CD8-positive, alpha-beta memory T cell (primary cell): ENCODE results near the gene SPACDR. TPM values are rescaled to one million over a fixed set of nuclear protein-coding genes. Genes with fewer than 3 reads are reported as not detected.

Experiments used
- CTCF ChIA-PET: fragments of 350-600 bp; sonication (Branson Sonifier 250); formaldehyde crosslinking; loops from one replicate; lab custom pipeline; 2021; ENCODE audit warnings: antibody characterized with exemption; lab: Charles Lee
- POLR2A ChIA-PET: fragments of 350-600 bp; sonication (Branson Sonifier 250); formaldehyde crosslinking; loops from one replicate; lab custom pipeline; 2021; ENCODE audit warnings: antibody characterized with exemption; lab: Charles Lee
- DNase-seq, 5 donors: peaks; one replicate each; pipeline versions ENCODE4 v3.0.0 to v3.0.0-alpha.2; 2020 to 2022; ENCODE audit warnings: mixed read lengths in 1 of 5
- H3K27ac ChIP-seq: one replicate; pipeline ENCODE4 v1.7.0; 2013; ENCODE audit warnings: low read depth, mild to moderate bottlenecking, low read length, moderate library complexity
- H3K27me3 ChIP-seq: 2 replicates; pipeline ENCODE4 v1.7.0; 2013; ENCODE audit warnings: low read length, mild to moderate bottlenecking; ENCODE audit not compliant: insufficient read depth, poor library complexity, severe bottlenecking
- H3K36me3 ChIP-seq: 2 replicates; pipeline ENCODE4 v1.7.0; 2013; ENCODE audit warnings: mild to moderate bottlenecking, low read length, moderate library complexity; ENCODE audit not compliant: insufficient read depth
- H3K4me1 ChIP-seq: 2 replicates; pipeline ENCODE4 v1.7.0; 2013; ENCODE audit warnings: mild to moderate bottlenecking, low read length, moderate library complexity; ENCODE audit not compliant: insufficient read depth
- H3K4me3 ChIP-seq: 2 replicates; pipeline ENCODE4 v1.7.0; 2013; ENCODE audit warnings: mild to moderate bottlenecking, low read length
- H3K9me3 ChIP-seq: 2 replicates; pipeline ENCODE4 v1.7.0; 2013; ENCODE audit warnings: mild to moderate bottlenecking, low read length
- H3K27ac Mint-ChIP-seq, 8 donors: one replicate each; pipeline ENCODE4 v1.8.0; 2020 to 2021; ENCODE audit warnings: mixed read lengths in 8 of 8, mild to moderate bottlenecking in 6 of 8, inconsistent platforms in 3 of 8, moderate library complexity in 3 of 8
- H3K27me3 Mint-ChIP-seq, 2 donors: one replicate each; pipeline ENCODE4 v1.8.0; 2020 to 2021; ENCODE audit warnings: mixed read lengths in 2 of 2, mild to moderate bottlenecking in 1 of 2, moderate library complexity in 1 of 2
- H3K36me3 Mint-ChIP-seq, 3 donors: one replicate each; pipeline ENCODE4 v1.8.0; 2020 to 2021; ENCODE audit warnings: mixed read lengths in 3 of 3, inconsistent platforms in 1 of 3, mild to moderate bottlenecking in 1 of 3
- H3K4me1 Mint-ChIP-seq, 3 donors: one replicate each; pipeline ENCODE4 v1.8.0; 2020 to 2021; ENCODE audit warnings: mixed read lengths in 3 of 3, inconsistent platforms in 1 of 3, mild to moderate bottlenecking in 1 of 3
- H3K4me3 Mint-ChIP-seq, 7 donors: one replicate each; pipeline ENCODE4 v1.8.0; 2020 to 2021; ENCODE audit warnings: mixed read lengths in 7 of 7, mild to moderate bottlenecking in 6 of 7, moderate library complexity in 4 of 7, inconsistent platforms in 2 of 7
- H3K9me3 Mint-ChIP-seq, 5 donors: one replicate each; pipeline ENCODE4 v1.8.0; 2020 to 2022; ENCODE audit warnings: mixed read lengths in 5 of 5, mild to moderate bottlenecking in 3 of 5, moderate library complexity in 2 of 5, inconsistent platforms in 1 of 5
- polyA plus RNA-seq: library from polyadenylated mRNA; unstranded; fragments of 300-500 nt; fragmentation: Illumina TruSeq; gene quantifications from one replicate; pipeline ENCODE4 v1.2.3, GENCODE V29; 2021
- total RNA-seq, 2 experiments: library from RNA; stranded (reverse); gene quantifications; one replicate each; pipeline ENCODE4 v1.2.3, GENCODE V29; 2021

SPACDR gene
- total and polyA plus RNA-seq, 3 experiments from 2014 or later: 0.56 to 1.7 (median 1.00) TPM

DNA sequence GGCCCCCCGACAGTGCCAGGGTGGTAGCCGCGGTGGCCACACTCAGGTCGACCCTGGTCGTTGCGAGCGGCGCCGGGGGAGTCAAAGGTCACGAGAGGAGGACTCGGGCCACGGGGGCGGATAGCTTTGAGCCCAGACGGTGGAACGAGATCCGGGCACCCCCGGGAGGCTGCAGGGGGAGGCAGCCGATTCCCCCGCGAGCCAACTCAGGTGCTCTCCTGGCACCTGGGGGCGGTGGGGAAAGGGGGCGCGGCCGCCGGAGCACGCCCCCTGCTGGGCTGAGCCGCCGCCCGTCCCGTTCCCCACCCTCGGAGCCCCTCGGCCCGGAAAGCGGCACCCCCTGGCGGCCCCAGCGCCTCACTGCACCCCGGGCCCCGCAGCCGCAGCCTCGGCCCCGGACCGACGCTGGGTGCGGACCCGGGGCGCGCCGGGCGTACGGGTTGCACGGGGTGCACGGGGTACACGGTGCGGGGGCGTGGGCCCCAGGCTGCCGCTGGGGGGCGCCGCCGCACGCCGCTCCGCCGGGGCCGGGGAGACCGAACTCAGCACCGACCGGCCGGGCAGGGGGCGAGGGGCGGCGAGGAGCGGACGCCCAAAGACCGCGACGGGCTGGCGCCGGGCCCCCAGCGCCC lies 19.1 kb upstream of the SPACDR start:
- Mint-ChIP-seq H3K36me3 (peaks cover 0 to 5% (median under 1%) of the 10 kb centered on the region in 3 donors), H3K4me3 (peak overlapping the region; percentile 74 to 93 (median 82)), H3K27me3 (peaks cover 0 to under 1% of the 10 kb centered on the region in 2 donors), H3K4me1 (peaks cover 17 to 28% (median 20%) of the 10 kb centered on the region in 3 donors), H3K27ac (peak overlapping the region in 4 of 8 donors; percentile 4 to 75 (median 26)), H3K9me3 (peaks cover 0 to under 1% (median 0%) of the 10 kb centered on the region in 5 donors)
- Histone ChIP-seq H3K4me1 (peaks cover 19% of the 10 kb centered on the region), H3K9me3 (no peaks in the 10 kb centered on the region), H3K4me3 (peak overlapping the region; percentile 66), H3K27ac (peak overlapping the region; percentile 39), H3K36me3 (no peaks in the 10 kb centered on the region), H3K27me3 (no peaks in the 10 kb centered on the region)
- peak; percentile 77 to 85 (median 79) for DNase-seq
- POLR2A ChIA-PET: interaction anchor here (0.6 to 1.2 kb wide), 2 partner anchors 10 to 53 kb away, joined by 3 to 4 read pairs; partner anchors contain the start of gene MEPCE
- CTCF ChIA-PET: interaction anchor here (0.9 to 10.7 kb wide), 23 partner anchors 9 to 222 kb away, joined by 3 to 174 read pairs (median 5); partner anchors contain the start of genes AGFG2, FBXO24, LRCH4 and MEPCE

DNA sequence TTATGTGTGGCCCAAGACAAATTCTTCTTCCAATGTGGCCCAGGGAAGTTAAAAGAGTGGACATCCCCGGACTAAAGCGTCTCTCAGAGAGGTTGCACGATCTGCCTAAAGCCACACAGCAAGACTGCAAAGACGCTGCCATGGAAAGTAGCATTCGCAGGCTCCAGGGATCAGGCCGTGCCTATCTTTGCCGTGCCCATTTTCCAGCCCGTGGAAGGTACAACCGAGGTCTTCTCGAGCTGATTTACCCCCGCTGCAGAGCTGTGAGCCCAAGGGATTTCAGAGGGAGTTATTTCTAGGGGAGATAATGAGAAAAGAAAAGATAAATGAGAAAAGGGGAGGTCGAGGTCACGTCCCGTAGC lies 18.6 kb upstream of the SPACDR start:
- POLR2A ChIA-PET: interaction anchor here (0.6 to 1.2 kb wide), 3 partner anchors 11 to 53 kb away, joined by 3 to 4 read pairs (median 3); partner anchors contain the start of gene MEPCE
- CTCF ChIA-PET: interaction anchor here (0.9 to 10.7 kb wide), 23 partner anchors 9 to 223 kb away, joined by 3 to 174 read pairs (median 5); partner anchors contain the start of genes AGFG2, FBXO24, LRCH4 and MEPCE
- peaks cover 0 to 2% (median 0%) of the 10 kb centered on the region in 5 donors for H3K9me3 Mint-ChIP-seq
- Histone ChIP-seq H3K4me1 (peaks cover 19% of the 10 kb centered on the region), H3K4me3 (peak overlapping the region; percentile 66), H3K9me3 (no peaks in the 10 kb centered on the region), H3K27me3 (no peaks in the 10 kb centered on the region), H3K27ac (peak overlapping the region; percentile 39), H3K36me3 (no peaks in the 10 kb centered on the region)
- peak overlapping the region in 5 of 8 donors; percentile 4 to 75 (median 30) for H3K27ac Mint-ChIP-seq
- H3K4me1 Mint-ChIP-seq: peaks cover 17 to 28% (median 20%) of the 10 kb centered on the region in 3 donors
- no peak for DNase-seq
- peaks cover 0 to 3% of the 10 kb centered on the region in 2 donors for H3K27me3 Mint-ChIP-seq
- peak overlapping the region; percentile 74 to 93 (median 82) for H3K4me3 Mint-ChIP-seq
- H3K36me3 Mint-ChIP-seq: peaks cover 0 to 9% (median 2%) of the 10 kb centered on the region in 3 donors

DNA sequence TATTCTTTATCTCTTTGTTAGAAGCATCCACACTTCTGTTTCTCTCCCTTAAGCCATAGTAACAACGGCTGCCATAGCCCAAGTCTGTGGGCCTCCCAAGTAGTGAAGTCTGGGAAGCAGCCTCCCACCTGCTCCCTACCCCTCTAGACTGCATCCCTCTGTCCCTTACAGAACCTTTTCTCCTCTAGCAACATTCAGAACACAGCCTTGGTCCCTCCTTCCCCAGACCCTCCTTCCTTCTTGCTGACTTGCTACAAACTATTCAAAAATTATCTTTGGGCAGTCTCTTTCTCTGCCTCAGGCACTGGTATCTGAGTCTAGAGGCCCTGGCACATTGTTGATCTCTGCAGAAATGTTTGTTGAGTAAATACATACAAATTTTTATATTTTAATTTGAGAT lies 17.4 kb upstream of the SPACDR start:
- no peaks in the 10 kb centered on the region for H3K9me3 ChIP-seq
- H3K4me3 ChIP-seq: no peak overlapping the region
- peaks cover 27% of the 10 kb centered on the region for H3K4me1 ChIP-seq
- Mint-ChIP-seq H3K27ac (peak overlapping the region in 1 of 8 donors; percentile 37), H3K4me1 (peaks cover 22 to 35% (median 27%) of the 10 kb centered on the region in 3 donors), H3K9me3 (peaks cover 0 to 2% (median 0%) of the 10 kb centered on the region in 5 donors), H3K27me3 (peaks cover 0 to 4% of the 10 kb centered on the region in 2 donors), H3K4me3 (peak overlapping the region in 5 of 7 donors; percentile 54 to 76 (median 59)), H3K36me3 (peaks cover 4 to 16% (median 4%) of the 10 kb centered on the region in 3 donors)
- ChIA-PET CTCF (interaction anchor here (1.0 to 10.7 kb wide), 8 partner anchors 12 to 78 kb away, joined by 3 to 174 read pairs (median 8); no protein-coding TSS in a partner anchor), POLR2A (no interaction called here)
- H3K27me3 ChIP-seq: no peaks in the 10 kb centered on the region
- H3K36me3 ChIP-seq: peaks cover 4% of the 10 kb centered on the region
- H3K27ac ChIP-seq: no peak overlapping the region
- no peak for DNase-seq

DNA sequence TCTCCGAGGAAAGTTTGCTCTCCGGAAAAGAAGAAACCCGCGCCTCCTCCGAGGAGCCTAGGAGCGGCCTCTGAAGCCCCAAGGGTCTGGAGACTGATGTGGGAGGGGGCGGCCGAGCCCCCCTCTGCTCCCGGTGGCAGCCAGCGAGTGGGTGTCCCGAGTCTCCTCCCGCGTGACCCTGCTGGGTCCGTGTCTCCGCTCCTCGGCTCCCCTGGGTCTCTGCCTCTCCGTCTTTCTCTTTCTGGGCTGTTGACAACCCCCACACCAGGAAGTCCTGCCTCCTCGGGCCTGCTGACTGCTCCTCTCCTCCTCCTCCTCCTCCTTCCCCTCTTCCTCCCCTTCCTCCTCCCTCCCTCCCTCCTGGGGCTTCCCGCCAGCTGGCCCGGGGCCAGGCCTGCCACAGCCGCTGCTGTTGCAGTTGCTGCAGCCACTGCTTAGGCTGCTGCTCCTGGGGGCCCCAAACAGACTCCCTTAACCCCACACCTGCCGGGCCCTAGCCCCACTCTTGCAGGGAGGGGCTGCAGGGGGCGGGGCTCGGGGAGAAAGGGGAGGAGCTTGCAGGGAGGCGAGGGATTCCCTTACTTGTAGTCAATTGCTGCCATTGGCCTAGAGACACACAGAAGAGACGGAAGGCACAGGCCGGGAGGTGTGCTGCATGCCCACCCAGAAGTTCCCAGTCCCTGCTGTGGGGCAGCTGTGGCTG lies 15.0 kb upstream of the SPACDR start, which contains the start of gene TSC22D4:
TSS of gene TSC22D4 (minus strand) at position 257 of the 703 bp plus-strand sequence. CDS start 1,176 bp downstream, outside the sequence.
- H3K27me3 Mint-ChIP-seq: peaks cover 0 to 6% of the 10 kb centered on the region in 2 donors
- H3K9me3 ChIP-seq: no peaks in the 10 kb centered on the region
- H3K4me1 Mint-ChIP-seq: peaks cover 31 to 50% (median 47%) of the 10 kb centered on the region in 3 donors
- ChIA-PET POLR2A (interaction anchor here (0.6 to 2.3 kb wide), 14 partner anchors 14 to 563 kb away, joined by 3 to 15 read pairs (median 4); partner anchors contain the start of genes AGFG2, FBXO24, LRCH4 and MEPCE), CTCF (interaction anchor here (1.0 to 10.7 kb wide), 9 partner anchors 10 to 373 kb away, joined by 3 to 174 read pairs (median 4); partner anchors contain the start of gene SLC12A9)
- peak within 1 kb of the TSS; percentile 87 to 100 (median 94) for H3K27ac Mint-ChIP-seq
- H3K27me3 ChIP-seq: no peaks in the 10 kb centered on the region
- peak within 1 kb of the TSS; percentile 66 for H3K4me3 ChIP-seq
- H3K4me3 Mint-ChIP-seq: peak within 1 kb of the TSS; percentile 93 to 100 (median 99)
- H3K27ac ChIP-seq: peak within 1 kb of the TSS; percentile 90
- peaks cover 50% of the 10 kb centered on the region for H3K4me1 ChIP-seq
- H3K9me3 Mint-ChIP-seq: peaks cover 0 to 2% (median 0%) of the 10 kb centered on the region in 5 donors
- H3K36me3 ChIP-seq: peaks cover 22% of the 10 kb centered on the region
- peak; percentile 88 to 97 (median 93) for DNase-seq
- peaks cover 4 to 37% (median 5%) of the 10 kb centered on the region in 3 donors for H3K36me3 Mint-ChIP-seq

DNA sequence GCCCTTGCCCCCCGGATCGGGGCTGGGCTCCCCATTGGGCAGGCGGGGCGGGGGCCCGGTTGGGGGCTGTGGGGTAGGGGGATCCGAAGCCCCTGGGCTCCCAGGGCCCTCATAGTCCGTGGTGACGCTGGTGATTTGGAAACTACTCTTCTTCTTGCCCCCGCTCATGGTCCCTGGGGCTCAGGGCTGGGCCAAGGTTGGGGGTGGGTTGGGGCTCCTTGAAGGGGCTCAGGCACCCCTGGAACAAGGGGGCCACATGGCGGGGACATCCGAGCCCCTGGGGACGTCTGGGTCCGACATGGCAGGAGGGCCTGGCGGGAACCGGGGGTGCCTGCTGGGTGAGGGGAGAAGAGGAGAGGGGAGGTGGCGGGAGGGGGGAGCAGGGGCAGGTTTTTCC lies 13.8 kb upstream of the SPACDR start:
- Mint-ChIP-seq H3K4me3 (peak overlapping the region; percentile 93 to 100 (median 99)), H3K9me3 (peaks cover 0 to 2% (median 0%) of the 10 kb centered on the region in 5 donors), H3K27me3 (peaks cover 0 to 6% of the 10 kb centered on the region in 2 donors), H3K36me3 (peaks cover 4 to 49% (median 5%) of the 10 kb centered on the region in 3 donors), H3K27ac (peak overlapping the region; percentile 73 to 100 (median 94)), H3K4me1 (peaks cover 38 to 58% (median 56%) of the 10 kb centered on the region in 3 donors)
- no peaks in the 10 kb centered on the region for H3K9me3 ChIP-seq
- peaks cover 26% of the 10 kb centered on the region for H3K36me3 ChIP-seq
- ChIA-PET POLR2A (interaction anchor here (0.6 to 2.3 kb wide), 11 partner anchors 9 to 189 kb away, joined by 3 to 15 read pairs (median 3); partner anchors contain the start of genes FBXO24, LRCH4, MEPCE and ZCWPW1), CTCF (interaction anchor here (0.9 to 10.7 kb wide), 7 partner anchors 9 to 374 kb away, joined by 3 to 174 read pairs (median 4); partner anchors contain the start of genes FBXO24, POP7 and SLC12A9)
- peak overlapping the region; percentile 90 for H3K27ac ChIP-seq
- no peak for DNase-seq
- peaks cover 59% of the 10 kb centered on the region for H3K4me1 ChIP-seq
- H3K4me3 ChIP-seq: peak overlapping the region; percentile 66
- no peaks in the 10 kb centered on the region for H3K27me3 ChIP-seq

DNA sequence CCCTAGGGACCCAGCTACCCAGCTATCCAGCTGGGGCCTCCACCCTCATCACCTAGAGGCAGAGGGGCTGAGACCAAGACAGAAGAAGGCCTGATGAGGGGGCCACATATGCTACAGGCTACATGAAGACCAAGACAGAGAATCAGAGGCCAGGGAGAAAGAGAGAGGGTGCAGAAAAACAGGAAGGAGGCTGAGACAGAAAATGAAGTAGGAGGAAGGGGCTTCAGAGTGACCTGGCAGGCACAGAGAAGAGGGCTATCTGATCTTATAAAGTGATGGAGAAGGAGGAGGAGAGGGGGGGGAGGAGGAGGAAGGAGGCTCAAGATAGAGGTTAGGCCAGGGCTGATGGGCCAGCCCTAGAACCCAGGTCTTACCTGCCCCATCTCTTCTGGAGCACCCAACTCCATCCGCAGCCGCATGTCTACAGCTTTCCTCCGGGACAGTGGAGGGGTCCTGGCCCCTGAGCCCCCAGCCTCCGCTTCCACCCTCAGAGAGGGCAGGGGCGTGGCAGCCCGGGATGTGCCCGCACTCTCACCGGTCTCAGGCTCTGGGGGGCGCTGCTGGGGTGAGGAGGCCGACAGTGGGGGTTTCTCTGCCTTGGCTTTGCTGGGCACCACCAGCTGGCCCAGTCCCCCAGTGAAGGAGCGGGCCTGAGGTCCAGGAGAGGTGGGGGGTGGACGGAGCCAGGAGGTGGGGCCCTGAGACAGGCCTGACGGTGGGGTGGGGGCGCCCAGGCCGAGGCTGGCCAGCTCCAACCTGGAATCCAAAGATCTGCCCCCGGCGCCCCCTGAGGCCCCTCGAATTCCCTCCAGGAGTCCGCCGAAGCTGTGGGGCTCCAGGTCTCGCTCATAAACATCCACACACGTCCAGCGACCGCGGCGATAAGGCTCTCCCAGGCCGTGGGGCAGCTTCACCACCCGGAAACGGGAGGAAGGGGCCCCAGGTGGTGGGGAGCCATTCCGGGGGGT lies 13.1 kb upstream of the SPACDR start:
- Mint-ChIP-seq H3K27me3 (peaks cover 0 to 6% of the 10 kb centered on the region in 2 donors), H3K4me1 (peaks cover 34 to 55% (median 52%) of the 10 kb centered on the region in 3 donors), H3K9me3 (peaks cover 0 to 2% (median 0%) of the 10 kb centered on the region in 5 donors), H3K4me3 (peak overlapping the region; percentile 89 to 99 (median 98)), H3K36me3 (peaks cover 4 to 52% (median 5%) of the 10 kb centered on the region in 3 donors), H3K27ac (peak overlapping the region; percentile 60 to 98 (median 92))
- Histone ChIP-seq H3K4me1 (peaks cover 54% of the 10 kb centered on the region), H3K27me3 (no peaks in the 10 kb centered on the region), H3K27ac (peak overlapping the region; percentile 90), H3K9me3 (no peaks in the 10 kb centered on the region), H3K4me3 (peak overlapping the region; percentile 66), H3K36me3 (peaks cover 26% of the 10 kb centered on the region)
- DNase-seq: peak in 4 of 5 donors; percentile 15 to 67 (median 43)
- ChIA-PET CTCF (interaction anchor here (0.8 to 10.7 kb wide), 7 partner anchors 8 to 228 kb away, joined by 3 to 174 read pairs (median 4); partner anchors contain the start of genes FBXO24 and POP7), POLR2A (interaction anchor here (0.6 to 2.0 kb wide), 8 partner anchors 8 to 88 kb away, joined by 3 to 15 read pairs (median 3); partner anchors contain the start of genes MEPCE and ZCWPW1)
